Hypothalamus (tissue), 51 donors: ENCODE data around the gene CTNNA3.

Source experiments
- DNase-seq, 51 donors: peaks; one replicate each; lab custom pipeline; 2025; lab: John Stamatoyannopoulos, UW

Gene CTNNA3

GRCh38 chr10:66717231-66717981 is 978.6 kb downstream of the CTNNA3 start:
- no peak for DNase-seq

GRCh38 chr10:66714741-66715140 is 981.3 kb downstream of the CTNNA3 start:
- DNase-seq, result no peak

GRCh38 chr10:66713387-66713786 is 982.6 kb downstream of the CTNNA3 start:
- no peak for DNase-seq

GRCh38 chr10:66698069-66698468 is 997.9 kb downstream of the CTNNA3 start:
- no peak for DNase-seq

GRCh38 chr10:66695046-66695445 is 1000.9 kb downstream of the CTNNA3 start:
- DNase-seq, result no peak

GRCh38 chr10:66684581-66684980 is 1011.4 kb downstream of the CTNNA3 start:
- no peak for DNase-seq

- no peak for DNase-seq
Observed at GRCh38 chr10:66680886-66681285, 1015.1 kb downstream of the CTNNA3 start.

GRCh38 chr10:66678521-66678920 is 1017.5 kb downstream of the CTNNA3 start:
- DNase-seq, result no peak

GRCh38 chr10:66673071-66673470 is 1022.9 kb downstream of the CTNNA3 start:
- no peak for DNase-seq

GRCh38 chr10:66671562-66671961 is 1024.4 kb downstream of the CTNNA3 start:
- no peak for DNase-seq

- no peak for DNase-seq
Observed at GRCh38 chr10:66671064-66671463, 1024.9 kb downstream of the CTNNA3 start.

- no peak for DNase-seq
Observed at GRCh38 chr10:66656499-66656898, 1039.5 kb downstream of the CTNNA3 start.

- DNase-seq, result no peak
Observed at GRCh38 chr10:66654861-66655260, 1041.1 kb downstream of the CTNNA3 start.

- DNase-seq, result no peak
Observed at GRCh38 chr10:66651308-66652082, 1044.5 kb downstream of the CTNNA3 start.

- no peak for DNase-seq
Observed at GRCh38 chr10:66649626-66650025, 1046.4 kb downstream of the CTNNA3 start.

GRCh38 chr10:66642217-66642616 is 1053.8 kb downstream of the CTNNA3 start:
- no peak for DNase-seq

GRCh38 chr10:66639371-66639770 is 1056.6 kb downstream of the CTNNA3 start:
- DNase-seq, result no peak

- no peak for DNase-seq
Observed at GRCh38 chr10:66637273-66638036, 1058.5 kb downstream of the CTNNA3 start.

GRCh38 chr10:66629996-66630395 is 1066.0 kb downstream of the CTNNA3 start:
- DNase-seq, result no peak

- no peak for DNase-seq
Observed at GRCh38 chr10:66627156-66627555, 1068.8 kb downstream of the CTNNA3 start.
